ENCODE results near the gene FAM181A. TPM values are rescaled to one million over a fixed set of nuclear protein-coding genes. Genes with fewer than 3 reads are reported as not detected.

FAM181A gene
- total and polyA plus RNA-seq, 2 donors (not counting 1 experiment from before 2014, with no cell fraction given), result not detected

- intact Hi-C loops (cut with micrococcal nuclease), result no loop called here
- Mint-ChIP-seq H3K4me1 (peaks cover 31% of the 10 kb centered on the region), H3K27ac (no peak overlapping the region), H3K27me3 (no peaks in the 10 kb centered on the region), H3K4me3 (no peak overlapping the region), H3K9me3 (ENCODE audit: insufficient read depth) (no peaks in the 10 kb centered on the region)
- Histone ChIP-seq H4K20me1 (ENCODE audit: control insufficient read depth, insufficient read depth, low read length, poor library complexity, severe bottlenecking) (no peaks in the 10 kb centered on the region), H3K79me2 (ENCODE audit: control insufficient read depth, insufficient read depth, low read length) (peaks cover 4% of the 10 kb centered on the region), H3K27ac (ENCODE audit: low read length in 2 of 2) (no peak overlapping the region), H3K4me2 (replicated peaks; ENCODE audit: low read depth, low read length, poor library complexity, severe bottlenecking) (no peak overlapping the region), H3K4me3 (ENCODE audit: control extremely low read depth in 1 of 5, extremely low read depth in 1 of 5, insufficient read depth in 1 of 5, low read depth in 2 of 5, low read length in 4 of 5) (no peak overlapping the region), H3K9ac (ENCODE audit: low read length) (no peak overlapping the region), H3K36me3 (replicated peaks in 1 of 2; ENCODE audit: control extremely low read depth in 1 of 2, control insufficient read depth in 1 of 2, extremely low read depth in 1 of 2, insufficient read depth in 2 of 2, low read length in 1 of 2) (no peaks in the 10 kb centered on the region), H3K4me1 (ENCODE audit: control insufficient read depth in 2 of 2, insufficient read depth in 2 of 2, low read length in 2 of 2) (peaks cover 24 to 33% of the 10 kb centered on the region in 2 donors), H3K9me3 (ENCODE audit: control extremely low read depth in 1 of 3, control insufficient read depth in 2 of 3, insufficient read depth in 1 of 3, low read length in 2 of 3) (no peaks in the 10 kb centered on the region), H3K27me3 (replicated peaks in 1 of 4; ENCODE audit: control extremely low read depth in 1 of 4, control insufficient read depth in 3 of 4, insufficient read depth in 4 of 4, low read length in 3 of 4) (no peaks in the 10 kb centered on the region), H2AFZ (ENCODE audit: insufficient read depth, low read depth, low read length, poor library complexity, severe bottlenecking) (no peak overlapping the region)
- TF ChIP-seq CTCF (IDR thresholded peaks at IDR 0.05) (no peak), EZH2 (IDR thresholded peaks at IDR 0.05; ENCODE audit: borderline replicate concordance, insufficient read depth, low read depth, low read length, poor library complexity, severe bottlenecking) (no peak)
- ChIA-PET CTCF (interaction anchor here (22.1 to 37.7 kb wide), 2 partner anchors 8 to 16 kb away, joined by 1036 read pairs; partner anchors contain the start of gene ASB2), POLR2A (no interaction called here)
- ATAC-seq (ENCODE audit: low read depth) (no peak), DNase-seq (no peak)
- 91% methylated on average over 19 of the region's 20 CpGs for WGBS (ENCODE audit: insufficient coverage)
Observed at GRCh38 chr14:93950948-93951634, 23.9 kb downstream of the FAM181A start.
